Stimulated activated CD8-positive, alpha-beta memory T cell treated with anti-CD3 and anti-CD28 coated beads, Interleukin-12 subunit alpha, Interleukin-12 subunit beta, amount 100 ng/mL, for 4 hours (primary cell): ENCODE results near the gene MRPS22.
"Not testable (repeated sequence)": the region's sequence is repeated elsewhere in the genome, so short reads cannot be mapped to it uniquely, and the experiment has no call there.

Experiments
- DNase-seq: peaks from one replicate; pipeline ENCODE4 v3.0.0-alpha.2; 2020; ENCODE audit warnings: low read depth

The MRPS22 gene

DNA sequence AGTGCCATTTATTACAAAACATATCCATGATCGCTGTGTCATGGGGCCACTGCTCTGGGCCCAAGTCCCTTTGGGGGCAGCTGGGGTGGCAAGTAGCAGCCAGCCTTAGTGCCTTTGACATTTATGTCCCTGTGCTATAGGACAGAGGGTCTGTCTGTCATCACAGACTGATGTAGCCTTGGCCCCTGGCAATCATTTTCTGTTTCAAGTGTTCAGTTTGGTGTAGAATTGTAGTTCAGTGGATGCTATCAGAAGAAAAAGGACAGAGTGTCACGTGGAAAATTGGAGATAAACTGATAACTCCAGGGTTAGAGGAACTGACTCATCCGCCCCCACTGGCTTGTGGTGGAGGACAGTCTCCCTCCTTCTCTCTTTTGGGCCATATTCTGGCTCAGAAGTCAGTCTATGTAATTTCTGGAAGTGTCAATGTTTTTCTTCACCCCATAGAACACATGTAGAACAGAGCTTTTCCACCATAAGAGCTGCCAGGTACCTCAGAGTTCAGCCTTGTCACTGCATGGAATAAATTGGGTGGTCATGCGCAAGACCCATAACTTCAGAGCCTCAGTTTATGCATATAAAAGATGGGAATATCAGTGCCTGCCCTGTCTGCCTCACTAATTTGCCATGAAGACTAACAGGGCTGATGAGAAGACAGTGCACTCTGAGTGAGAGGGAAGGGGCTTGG is 4.5 kb upstream of the MRPS22 start:
- DNase-seq = no peak

DNA sequence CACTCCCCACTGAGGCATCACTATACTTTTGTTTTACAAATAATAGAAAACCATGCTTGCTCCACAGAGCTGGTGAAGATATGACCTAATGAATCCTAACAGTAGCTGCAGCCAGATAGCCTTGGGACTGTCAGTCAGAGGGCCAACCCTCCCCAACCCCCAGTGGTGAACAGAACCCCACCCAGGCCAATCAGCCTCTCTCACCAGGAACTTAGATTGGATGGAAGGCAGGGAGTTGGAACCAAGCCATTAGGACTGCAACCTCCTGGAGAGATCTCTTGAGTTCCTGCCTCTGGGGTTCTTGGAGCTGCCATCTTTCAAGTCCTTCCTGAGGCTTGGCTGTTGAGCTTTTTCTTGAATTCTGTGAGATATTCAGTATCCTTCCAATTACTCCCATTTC is 3.0 kb upstream of the MRPS22 start:
- no peak for DNase-seq

DNA sequence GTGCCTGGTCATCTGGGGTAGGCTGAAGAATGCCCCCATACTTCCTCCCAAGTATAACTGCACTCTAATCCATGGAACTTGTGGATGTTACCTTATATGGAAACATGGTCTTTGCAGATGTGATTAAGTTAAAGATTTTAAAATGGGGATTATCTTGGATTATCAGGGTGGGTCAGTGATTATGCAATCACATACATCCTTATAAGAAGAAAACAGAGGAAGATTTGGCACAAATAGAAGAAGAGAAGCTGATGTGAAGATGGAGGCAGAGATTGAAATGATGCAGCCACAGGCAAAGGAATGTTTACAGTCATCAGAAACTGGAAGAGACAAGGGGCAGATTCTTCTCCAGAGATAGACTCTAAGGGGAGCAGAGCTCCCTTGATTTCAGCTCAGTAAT is 1.8 kb upstream of the MRPS22 start:
- no peak for DNase-seq

DNA sequence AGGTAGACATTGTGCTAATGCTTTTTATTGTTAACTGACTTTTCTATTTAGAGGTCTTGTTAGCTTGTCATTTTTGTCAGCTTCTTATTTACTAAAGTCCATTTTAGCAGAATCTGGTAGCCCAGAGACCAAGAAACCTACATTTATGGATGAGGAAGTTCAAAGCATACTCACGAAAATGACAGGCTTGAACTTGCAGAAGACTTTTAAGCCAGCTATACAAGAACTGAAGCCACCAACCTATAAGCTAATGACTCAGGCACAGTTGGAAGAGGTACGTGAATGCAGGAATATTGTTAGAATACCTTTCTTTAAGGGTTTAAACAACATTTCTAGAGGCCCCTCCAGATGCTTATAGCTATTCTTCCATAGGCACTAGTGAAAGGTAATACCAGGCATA is 3.0 kb downstream of the MRPS22 start:
- DNase-seq = no peak

GRCh38 chr3:139353920-139354556 is 10.2 kb downstream of the MRPS22 start:
- no peak for DNase-seq

GRCh38 chr3:139354661-139355060 is 10.8 kb downstream of the MRPS22 start:
- no peak for DNase-seq

- DNase-seq = no peak
Observed at GRCh38 chr3:139355476-139355875, 11.7 kb downstream of the MRPS22 start.

DNA sequence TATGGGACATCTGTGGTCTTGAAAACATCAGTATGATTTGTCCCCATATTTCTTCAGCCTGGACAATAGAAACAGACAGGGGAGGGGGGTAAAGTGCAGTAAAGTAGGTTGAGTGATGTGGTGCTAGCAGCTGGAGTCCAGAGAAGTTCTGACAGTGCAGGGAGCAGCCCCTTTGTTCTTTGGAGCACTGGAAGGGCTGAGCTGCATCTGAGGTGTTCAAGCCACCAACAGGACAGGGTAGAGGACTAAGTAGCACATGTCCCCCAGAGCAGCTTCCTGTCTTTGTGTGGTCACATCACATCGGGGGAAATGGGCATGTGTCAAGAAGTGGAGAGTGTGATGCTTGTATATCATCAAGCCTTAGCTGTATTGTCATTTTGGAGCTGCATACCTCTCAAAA is 12.1 kb downstream of the MRPS22 start:
- DNase-seq = no peak

GRCh38 chr3:139357899-139358298 is 14.1 kb downstream of the MRPS22 start:
- no peak for DNase-seq

GRCh38 chr3:139358841-139359562 is 15.2 kb downstream of the MRPS22 start:
- DNase-seq = no peak

- no peak for DNase-seq
Observed at GRCh38 chr3:139361276-139361675, 17.5 kb downstream of the MRPS22 start.

DNA sequence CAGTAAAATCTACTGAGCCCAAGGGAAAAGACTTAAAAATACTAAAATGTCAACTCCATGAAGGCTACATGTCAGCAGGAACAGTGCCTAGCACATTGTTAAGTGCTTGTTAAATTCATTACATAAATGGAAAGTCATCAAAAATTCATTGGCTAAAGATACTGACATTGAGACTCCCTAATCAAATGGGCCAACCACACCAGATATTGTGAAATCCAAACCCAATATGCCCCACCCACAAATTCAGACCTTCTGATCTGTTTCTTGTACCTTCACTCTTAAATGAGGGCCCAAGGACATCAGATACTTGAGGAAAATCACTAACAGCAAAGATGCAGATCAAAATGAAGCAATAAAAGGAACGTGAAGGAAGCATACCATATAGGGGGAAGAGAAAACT is 20.7 kb downstream of the MRPS22 start:
- no peak for DNase-seq

- no peak for DNase-seq
Observed at GRCh38 chr3:139374099-139374498, 30.3 kb downstream of the MRPS22 start.

DNA sequence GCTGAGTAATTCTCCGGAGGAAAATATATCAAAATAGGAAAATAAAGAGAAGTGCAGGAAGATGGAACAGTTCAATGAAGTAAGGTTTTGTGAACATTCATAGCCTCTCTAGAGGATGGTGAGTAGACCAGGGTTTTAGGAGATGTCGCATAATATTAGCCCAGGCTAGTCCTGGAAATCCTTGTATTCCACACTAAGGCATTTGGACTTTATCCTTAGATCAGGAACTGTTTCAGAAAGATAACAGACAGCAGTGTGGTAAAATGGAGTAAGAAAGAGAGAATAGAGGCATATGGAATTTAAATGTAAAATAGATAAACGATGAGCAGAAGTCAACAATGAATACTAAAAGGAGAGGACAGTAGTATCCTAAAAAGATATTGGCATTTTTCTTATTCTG is 33.6 kb downstream of the MRPS22 start:
- DNase-seq = no peak

- DNase-seq = no peak
Observed at GRCh38 chr3:139378587-139379241, 34.9 kb downstream of the MRPS22 start.

- no peak for DNase-seq
Observed at GRCh38 chr3:139380575-139380974, 36.8 kb downstream of the MRPS22 start.

DNA sequence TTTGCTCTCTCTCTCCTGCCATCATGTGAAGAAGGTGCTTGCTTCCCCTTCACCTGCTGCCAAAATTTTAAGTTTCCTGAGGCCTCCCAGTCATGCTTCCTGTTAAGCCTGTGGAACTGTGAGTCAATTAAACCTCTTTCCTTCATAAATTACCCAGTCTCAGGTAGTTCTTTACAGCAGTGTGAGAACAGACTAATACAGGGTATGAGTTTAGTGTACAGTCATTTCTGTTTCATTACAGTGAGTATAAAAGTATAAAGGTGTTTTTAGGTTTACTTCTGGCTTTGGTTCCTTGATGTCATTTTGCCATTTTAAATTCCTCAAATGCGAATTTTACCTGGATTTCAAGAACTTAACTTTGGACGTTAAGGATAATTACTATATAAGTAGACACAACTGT is 38.5 kb downstream of the MRPS22 start:
- not testable (repeated sequence) for DNase-seq

GRCh38 chr3:139388077-139388476 is 44.3 kb downstream of the MRPS22 start:
- DNase-seq = no peak

- no peak for DNase-seq
Observed at GRCh38 chr3:139388821-139389551, 45.2 kb downstream of the MRPS22 start.

DNA sequence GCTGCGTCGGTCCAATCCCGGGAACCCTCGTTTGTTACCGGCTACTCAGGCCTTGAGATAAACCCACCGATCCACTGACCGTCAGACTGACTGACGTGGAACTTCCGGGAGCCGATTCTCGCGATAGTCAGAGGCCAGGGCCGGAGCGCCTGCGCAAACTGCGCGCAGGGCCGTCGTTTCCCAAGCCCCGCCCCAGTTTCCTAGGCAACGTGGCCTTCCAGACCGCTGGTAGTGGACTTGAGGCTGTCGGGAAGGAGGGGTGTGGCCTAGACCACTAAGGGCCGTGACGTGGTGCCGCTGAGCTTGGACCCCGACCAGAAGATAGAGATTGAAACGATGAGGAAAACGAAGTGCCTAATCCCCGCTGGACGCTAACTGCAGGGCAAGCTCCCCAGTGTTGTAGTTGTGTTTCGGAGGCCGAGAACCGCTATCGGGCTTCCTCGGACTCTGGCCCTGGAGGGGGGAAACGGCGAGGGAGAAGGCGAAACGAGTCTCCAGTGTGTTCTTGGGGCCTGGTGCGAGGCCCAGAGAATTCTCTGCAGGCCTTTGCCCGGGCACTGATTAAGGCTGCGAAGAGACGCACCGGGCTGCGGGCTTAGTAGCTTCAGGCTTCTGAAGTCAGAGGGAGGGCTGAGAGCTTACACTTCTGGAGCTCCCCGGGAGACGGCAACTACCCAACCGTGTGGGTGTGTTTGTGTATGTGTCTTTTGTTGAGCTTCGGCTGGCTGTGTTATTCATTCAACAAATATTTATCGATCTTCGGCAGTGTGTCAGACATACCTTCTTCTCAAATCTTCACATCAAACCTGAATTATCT is 45.9 kb downstream of the MRPS22 start, which contains the start of gene COPB2:
COPB2 (minus strand) TSS at position 96 of the 817 bp plus-strand sequence. CDS start 97 bp downstream, outside the sequence.
- DNase-seq = peak; percentile 94

- DNase-seq = no peak
Observed at GRCh38 chr3:139394116-139394515, 50.3 kb downstream of the MRPS22 start.
